Kidney capillary endothelial cell (primary cell): ENCODE results near the gene NCOA6.
"Not testable (repeated sequence)": the region's sequence is repeated elsewhere in the genome, so short reads cannot be mapped to it uniquely, and the experiment has no call there.

Source experiments
- DNase-seq: peaks from one replicate; pipeline ENCODE4 v3.0.0-alpha.2; 2018; ENCODE audit warnings: low spot score

Gene NCOA6

DNA sequence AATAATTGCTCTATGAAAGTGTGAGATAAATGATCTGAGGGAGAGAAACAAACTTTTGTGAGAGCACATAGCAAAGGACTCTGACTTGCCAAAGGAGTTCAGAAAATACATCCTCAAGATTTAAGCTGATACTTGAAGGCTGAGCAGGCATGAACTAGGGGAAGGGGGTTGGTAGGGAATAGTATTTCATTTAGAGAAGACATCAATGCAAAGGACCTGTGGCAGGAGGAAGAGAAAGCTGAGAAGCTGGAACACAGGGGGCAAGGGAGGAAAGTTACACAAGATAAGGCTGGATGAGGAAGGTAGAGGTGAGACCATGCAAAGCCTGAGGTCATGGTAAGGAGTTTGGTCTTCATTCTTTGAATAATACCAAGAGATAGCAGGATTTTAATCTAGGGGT is 50.6 kb downstream of the NCOA6 start:
- DNase-seq = no peak

DNA sequence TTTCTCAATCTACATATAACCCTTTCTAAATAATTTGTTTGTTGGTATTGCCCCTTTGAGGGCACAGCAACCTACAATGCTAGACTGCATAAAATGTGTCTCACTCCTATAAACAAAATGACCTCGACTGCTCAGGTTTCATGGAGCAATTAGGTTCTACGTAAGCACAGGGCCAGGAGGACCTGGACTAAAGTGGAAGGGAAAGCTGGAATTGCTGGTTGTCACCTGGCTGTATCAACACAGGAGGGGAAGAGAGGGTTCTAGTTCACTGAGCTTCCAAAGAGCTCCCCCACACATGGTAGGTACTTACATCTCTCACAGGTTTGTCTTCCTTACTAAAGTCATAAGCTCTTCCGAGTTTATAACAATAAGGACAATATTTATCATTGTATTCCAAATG is 51.0 kb downstream of the NCOA6 start:
- no peak for DNase-seq

DNA sequence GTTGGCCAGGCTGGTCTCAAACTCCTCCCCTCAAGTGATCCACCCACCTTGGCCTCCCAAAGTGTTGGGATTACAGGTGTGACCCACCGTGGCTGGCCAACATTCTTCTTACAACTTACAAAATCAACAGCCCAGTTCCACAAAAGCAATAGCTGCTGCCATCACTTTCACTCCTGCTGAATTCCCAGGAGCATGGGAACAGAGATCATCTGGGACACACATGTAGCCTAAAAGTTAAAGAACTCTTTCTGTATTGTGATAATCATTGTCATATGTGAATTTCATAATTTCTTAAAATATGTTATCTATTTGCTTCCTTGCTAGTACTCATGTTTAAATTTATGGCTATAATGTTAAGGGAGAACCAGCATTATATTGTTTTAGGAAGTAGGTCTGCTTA is 51.7 kb downstream of the NCOA6 start:
- no peak for DNase-seq

DNA sequence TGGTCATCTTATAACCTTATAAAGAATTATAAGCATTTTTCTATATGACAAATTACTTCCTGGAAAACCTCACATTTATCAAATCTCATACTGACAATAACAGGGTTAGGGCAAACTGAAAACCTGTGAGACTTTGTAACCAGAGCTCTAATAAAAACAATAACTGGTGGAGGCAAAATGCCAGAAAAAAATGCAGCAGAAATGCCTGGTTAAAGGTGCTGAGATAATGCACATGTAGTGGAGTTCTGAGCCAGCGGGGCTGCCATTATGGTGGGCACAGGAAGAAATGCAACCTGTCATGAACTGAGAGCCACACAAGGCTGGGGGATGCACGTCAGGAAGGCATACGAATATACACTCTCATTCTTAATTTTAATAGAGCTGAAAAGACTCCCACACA is 53.0 kb downstream of the NCOA6 start:
- no peak for DNase-seq

DNA sequence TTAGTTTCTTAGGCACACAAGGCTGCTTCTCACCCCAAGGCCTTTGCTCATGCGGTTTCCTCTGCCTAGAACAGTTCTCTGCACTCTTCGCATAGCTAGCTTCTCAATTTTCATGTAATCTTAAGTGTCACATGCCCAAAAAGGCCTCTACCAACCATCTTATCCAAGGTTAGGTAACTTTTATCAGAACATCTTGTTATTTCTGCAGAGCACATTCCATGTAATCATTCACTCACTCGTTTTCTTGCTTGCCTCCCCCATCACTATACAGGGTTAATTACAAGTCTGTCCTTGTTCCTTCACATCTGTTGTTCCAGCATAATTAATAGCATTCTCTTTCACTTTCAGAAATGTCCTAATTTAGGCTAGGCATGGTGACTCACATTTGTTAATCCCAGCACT is 53.8 kb downstream of the NCOA6 start:
- DNase-seq = no peak

DNA sequence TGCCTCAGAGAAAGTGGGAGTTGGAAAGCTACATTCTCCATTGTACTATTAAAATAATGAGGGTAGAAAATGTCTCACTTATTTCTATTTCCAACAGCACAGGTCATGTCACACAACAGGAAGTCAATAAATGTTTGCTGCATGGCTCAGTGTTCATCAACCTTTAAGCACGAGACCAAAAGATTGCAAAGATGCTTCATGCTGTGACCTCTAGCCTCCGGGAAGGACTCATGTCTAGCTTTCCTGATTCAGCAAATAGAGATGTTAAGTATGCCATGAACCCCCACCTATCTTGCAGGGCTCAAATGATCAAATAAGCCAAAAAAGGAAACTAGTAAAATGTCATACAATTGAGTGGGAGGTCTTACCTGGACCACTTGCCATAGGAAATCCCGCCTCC is 57.4 kb downstream of the NCOA6 start:
- peak; percentile 69 for DNase-seq

DNA sequence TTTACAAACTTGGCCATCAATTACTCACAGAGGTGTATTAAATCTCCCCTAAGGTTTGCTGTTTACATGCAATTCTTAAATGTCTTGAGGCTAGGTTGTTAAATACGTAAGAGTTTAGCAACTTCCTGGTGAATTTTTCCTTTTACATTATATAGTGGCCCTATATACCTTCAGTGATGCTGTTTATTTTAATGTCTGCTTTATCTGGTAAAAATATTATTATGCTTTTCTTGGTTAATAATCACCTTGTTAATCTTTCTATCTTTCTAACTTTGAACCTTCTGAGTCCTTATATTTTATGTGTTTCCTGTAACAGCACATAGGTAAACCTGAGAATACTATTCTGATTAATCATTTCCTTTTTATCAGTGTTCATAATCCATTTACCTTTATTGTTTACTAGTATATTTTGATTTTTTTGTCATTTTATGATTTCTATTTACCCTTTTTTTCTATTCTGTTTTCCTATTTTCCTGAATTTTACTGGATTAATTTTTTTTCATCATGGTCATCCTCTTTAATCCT is 63.4 kb downstream of the NCOA6 start:
- no peak for DNase-seq

DNA sequence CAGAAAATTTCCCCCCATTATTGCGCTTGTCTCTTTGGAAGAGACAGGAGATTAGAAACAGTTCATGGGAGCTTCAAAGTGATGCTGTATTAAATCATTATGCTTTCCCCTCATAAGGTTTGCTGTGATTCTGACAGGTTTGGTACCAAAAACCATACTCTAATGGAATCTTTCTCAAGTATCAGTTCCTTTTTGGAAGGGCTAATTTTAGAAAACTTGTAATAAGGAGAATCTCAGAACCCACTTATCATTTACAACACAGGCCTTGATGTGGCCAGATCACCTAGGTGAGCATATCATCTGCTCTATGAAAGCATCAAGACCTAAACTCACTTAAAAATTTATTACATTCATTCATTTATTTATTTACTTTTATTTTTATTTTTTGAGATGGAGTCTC is 70.1 kb downstream of the NCOA6 start:
- no peak for DNase-seq

DNA sequence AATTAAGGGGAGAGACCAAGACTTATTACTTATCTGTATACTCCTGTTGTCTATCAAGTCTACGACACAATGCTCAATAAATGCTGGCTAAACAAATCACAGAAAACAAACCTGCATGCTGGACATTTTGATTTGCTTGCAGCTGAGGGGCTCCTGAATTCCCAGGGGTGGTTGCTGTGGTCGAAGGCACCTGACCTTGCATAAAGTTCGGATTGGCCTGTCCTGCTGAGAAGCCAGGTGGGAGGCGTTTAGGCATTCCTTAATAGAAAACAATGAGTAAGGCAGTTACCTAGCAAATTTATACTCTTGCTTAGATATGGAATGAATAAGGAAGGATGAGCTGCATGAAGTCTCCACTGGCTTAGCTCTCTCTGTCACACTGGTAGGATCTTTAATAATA is 70.8 kb downstream of the NCOA6 start:
- DNase-seq = no peak

DNA sequence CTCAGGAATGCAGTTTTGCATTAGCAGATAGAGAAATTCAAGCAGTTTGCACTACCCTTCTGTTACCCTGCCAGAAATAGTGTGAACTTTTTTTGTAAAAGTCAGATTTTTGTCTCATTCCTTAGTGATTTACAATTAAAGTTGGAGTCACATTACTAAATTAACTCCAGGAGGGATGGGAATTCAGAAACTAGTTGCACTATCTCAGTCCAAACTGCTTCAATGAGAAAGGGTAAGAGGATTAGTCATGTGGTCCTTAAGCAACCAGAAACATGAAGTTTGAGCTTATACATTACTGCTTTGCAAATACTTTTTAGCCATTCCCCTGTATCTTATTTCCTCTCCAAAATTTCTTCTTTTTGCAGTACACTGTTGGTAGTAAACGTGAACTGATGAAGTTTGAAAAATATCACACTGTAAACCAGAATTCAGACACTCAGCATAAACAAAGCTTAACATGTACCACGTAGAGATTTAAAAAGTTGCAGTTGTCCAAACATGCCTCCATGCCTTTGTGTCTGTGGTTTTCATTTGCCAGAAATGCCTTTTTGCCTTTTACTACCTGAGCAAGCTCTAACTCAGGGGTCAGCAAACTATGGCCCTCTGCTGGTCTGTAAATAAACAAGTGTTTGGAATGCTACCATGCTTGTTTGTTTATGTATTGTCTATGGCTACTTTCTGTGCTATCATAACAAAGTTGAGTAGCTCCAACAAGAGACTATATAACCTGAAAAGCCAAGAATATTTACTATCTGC is 71.6 kb downstream of the NCOA6 start:
- DNase-seq = no peak

DNA sequence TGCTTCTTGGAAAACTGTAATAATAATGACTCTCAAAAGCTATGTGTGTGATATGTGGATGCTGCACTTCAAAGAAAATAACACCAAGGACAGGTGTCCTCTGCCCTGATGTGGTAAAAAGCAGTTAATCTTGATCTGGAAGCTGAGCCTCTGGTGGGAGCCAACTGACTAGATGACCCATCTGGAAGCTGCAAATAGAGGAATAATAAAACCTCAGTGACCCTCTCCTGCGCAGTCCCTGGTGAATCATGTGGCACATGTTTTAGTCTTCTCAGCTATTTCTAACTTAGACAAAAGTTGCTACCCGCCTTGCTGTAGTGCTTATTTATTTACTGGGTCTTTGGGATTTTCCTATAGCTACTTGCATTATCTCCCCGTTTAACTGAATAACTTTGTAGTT is 74.0 kb downstream of the NCOA6 start:
- DNase-seq = no peak

DNA sequence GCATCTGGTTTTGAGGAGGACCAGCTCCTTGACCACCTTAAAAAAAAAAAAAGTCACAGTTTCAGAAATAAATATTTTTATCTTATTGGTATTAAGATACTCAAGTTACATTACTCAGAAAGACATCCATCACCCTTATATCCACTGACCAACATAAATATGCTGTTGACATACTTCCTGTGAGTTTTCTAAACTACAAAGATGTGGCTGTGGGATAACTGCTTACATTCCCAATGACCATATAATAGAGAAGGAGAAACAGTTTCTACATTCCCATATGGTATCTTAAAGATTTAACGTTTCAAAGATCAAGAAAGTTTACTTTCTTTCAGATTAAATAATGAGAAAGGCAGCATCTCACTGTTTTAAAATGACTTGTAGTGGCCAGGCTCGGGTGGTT is 75.0 kb downstream of the NCOA6 start:
- DNase-seq = no peak

DNA sequence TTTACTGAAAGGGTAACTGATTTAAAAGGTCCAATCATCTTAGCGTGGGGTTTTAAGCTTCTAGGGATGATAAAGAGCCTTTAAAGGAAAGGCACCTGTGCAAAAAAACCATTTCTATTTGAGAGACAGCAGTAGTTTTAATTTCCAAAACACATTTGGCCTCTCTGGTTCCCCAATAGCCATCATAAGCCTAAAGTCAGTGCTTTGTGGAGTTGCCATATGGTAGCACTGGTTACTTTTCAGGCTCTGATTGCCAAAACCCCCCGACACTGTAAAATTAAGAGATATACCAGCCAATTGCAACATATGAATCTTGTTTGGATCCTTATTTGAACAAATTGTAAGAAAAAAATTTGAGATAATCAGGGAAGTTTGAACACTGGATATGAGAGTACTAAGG is 76.7 kb downstream of the NCOA6 start:
- no peak for DNase-seq

DNA sequence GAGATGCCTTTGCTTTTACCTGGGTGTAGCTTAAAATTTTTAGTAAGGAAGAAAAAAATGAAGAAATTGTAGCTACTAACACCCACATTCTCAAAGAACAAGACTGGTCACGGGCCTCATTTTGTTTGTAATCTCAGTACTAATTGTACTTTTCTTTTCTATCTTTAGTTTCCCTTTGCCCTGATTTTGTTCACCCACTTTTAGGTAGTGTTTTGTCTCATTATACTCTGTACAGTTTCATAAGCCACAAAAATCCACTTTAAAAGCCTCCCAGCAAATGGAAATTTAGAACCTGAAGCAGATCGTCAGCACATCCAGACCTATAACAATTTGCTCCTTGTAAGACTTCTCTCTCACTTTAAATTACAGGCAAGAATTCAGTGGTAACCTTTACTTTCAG is 78.0 kb downstream of the NCOA6 start:
- no peak for DNase-seq

DNA sequence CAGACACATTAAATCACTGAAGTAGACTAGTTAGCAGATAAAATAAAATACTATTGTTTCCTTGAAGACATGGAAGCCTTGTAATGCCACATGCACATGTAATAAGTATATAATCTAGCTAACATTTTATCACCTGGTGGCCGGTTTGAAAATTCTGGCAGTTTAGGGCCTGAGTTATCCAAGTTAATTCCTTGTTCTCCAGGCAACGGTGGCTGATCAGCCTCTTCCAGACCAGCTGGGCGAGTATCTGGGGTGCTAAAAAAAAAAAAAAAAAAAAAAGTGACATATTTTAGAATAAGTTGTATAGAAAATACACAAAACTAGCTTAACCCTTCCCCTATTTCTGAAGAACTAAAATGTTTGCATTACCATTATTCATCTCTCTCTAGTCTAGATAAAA is 78.8 kb downstream of the NCOA6 start:
- DNase-seq = no peak

DNA sequence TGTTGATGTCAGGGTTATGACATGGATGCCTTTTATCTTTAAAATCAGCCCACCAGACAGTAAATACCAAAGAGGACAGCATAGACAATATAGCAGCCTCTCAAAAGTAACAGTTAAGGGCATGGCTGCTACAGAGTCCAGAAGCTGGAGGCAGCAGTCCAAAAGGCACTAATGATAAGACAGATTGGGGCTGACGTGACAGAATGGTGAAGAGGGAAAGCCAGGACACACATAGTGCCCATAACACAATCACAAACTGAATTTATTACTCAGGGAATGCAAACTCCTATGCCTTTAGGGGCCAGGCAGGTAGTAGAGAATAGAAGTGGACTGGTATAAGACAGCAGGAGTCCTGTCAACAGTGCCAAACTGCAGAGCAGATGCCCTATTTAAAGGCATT is 80.6 kb downstream of the NCOA6 start:
- no peak for DNase-seq

DNA sequence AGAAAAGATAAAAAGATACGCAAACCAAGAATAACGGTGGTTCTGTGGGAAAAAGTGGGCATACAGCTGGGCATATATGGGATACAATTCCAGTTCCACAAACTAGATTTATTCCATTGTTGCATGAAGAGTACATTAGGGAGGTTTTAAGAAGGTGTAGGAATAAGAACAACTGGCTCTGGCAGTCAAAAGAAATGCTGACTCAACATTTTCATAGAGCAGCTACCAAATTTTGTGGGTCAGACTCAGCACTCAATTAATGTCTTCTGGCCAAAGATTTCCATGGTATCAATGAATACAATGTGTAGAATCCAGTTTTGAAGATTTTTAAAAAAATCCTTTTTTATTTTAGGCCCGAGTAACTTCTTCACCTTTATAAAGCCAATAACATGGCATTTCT is 81.1 kb downstream of the NCOA6 start:
- no peak for DNase-seq

DNA sequence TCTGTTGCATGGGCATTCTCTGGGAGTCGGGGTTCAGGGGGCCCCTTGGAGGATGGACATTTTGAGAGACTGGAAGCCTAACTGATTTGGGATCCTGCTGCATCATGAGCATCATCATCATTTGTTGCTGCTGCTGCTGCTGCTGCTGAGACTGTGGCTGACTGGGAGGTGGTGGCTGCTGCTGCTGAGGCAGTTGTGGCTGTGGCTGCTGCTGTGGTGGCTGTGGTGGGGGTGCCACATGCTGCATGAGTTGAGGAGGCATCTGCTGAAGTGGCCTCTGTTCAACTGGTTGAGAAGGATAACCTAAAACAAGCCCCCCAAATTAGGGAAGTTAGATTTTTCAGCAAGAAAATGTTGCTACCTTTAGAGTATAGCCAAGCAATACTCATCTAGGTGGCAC is 82.4 kb downstream of the NCOA6 start:
- no peak for DNase-seq

DNA sequence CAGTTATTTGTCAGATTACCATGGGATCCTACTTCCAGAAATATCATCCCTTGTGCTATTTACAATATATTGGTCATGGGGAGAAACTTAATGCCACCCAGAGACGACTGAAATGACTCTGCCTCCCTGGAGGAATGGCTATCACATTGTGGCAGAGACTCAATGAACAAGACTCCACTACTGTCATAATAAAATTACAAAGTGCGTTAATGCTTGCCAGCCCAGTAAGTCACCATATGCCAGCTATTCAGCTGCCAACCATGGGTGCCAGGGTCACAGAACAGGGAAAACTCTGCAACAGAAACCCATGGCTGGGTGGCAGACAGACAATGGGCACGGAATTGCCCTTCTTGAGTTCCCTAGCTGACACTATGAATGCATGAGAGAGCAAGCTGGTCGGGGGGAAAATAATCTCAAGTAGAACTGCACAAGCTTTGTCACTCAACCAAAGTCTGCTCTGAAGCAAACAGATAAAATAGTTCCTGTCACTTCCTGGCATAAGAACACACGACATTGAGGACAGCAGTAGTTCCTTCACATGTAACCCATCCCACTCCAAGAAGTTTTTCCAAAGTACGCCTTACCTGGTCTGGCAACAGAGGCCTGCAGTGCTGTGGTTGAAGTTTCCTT is 89.2 kb downstream of the NCOA6 start:
- no peak for DNase-seq

DNA sequence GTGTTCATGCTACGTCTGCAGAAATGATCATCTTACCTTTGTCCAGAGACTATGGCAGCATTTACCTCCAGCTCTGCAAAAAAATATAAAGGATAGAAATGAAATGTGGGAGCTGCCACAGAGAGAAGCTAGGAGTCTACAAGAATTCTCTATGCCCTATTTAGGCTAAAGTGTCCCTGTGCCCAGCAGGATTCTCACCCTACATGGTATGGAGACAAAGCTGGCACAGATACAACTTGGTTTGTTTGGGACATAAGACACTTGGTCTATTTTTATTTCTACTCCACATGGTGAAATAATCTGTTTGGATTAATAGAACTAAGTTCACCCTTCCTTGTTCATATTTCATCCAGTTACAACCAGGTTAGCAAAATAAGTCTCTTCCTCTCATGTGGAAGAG is 92.9 kb downstream of the NCOA6 start:
- no peak for DNase-seq

DNA sequence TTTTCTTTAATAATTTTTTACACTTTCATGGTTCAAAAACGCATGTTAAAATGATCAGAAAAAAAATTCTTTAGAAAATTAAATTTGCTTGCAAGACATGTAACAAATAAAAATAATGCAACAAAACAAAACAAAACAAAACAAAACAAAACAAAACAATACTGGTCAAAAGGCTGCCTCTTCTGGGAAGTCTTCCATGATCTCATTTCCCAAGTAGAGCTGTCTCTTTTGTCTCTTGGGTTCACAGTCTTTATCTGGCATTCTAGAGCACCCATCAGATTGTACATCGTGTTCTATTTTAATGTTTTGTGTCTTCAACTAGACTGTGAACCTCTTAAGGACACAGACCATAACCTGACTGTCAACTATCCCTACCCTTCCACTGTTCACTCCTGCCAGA is 96.0 kb downstream of the NCOA6 start:
- DNase-seq = no peak

DNA sequence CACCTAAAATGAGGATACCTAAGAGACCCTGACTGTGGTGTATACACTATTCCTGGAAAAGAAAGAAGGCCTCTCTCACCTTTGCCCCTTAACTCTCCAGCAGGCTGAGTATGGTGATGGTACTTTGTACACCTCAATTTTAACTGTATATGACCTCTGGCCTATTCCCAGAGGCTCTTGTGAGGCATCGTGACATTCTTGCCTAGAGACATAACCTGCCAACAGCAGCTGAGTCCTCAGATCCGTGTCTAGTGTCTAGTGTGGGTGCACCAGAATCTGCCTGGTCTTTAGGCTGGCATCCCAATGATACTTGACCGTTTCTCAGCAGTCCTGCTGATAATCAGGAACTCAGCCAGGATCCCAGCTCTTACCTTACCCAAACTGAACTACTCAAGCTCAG is 101.3 kb downstream of the NCOA6 start:
- DNase-seq = no peak

DNA sequence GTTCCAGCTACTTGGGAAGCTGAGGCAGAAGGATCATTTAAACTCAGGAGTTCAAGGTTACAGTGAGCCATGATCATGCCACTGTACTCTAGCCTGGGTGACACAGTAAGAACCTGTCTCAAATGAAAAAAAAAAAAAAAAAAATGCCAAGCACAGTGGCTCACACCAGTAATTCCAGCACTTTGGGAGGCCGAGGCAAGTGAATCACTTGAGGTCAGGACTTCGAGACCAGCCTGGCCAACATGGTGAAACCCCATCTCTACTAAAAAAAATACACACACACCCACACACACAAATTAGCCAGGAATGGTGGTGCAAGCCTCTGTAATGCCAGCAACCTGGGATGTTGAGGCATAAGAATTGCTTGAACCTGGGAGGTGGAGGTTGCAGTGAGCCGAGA is 102.9 kb downstream of the NCOA6 start:
- DNase-seq = not testable (repeated sequence)

DNA sequence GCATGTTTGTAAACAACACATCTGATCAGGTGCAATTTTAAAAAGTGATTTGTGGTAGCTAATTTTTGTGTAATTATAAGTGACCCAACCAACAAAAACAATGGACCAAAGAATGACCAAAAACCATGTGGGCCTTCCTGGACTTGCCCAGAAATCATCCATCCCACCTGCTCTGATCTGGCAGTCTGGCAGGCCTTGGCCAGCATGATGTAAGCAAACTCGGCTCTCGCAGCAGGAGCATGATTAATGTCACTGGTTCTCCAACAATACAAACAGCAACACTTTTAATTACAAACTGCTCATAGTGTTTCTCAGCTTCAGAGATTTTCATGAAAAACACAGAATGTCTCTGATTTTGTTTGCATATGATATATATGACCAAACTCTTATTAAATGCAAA is 105.2 kb downstream of the NCOA6 start:
- no peak for DNase-seq
